ENCODE results near the gene ZSCAN12. TPM values are rescaled to one million over a fixed set of nuclear protein-coding genes. Genes with fewer than 3 reads are reported as not detected.

The ZSCAN12 gene
- total RNA-seq, 2 donors from 2014 or later: 10.5 to 12.8 TPM

DNA sequence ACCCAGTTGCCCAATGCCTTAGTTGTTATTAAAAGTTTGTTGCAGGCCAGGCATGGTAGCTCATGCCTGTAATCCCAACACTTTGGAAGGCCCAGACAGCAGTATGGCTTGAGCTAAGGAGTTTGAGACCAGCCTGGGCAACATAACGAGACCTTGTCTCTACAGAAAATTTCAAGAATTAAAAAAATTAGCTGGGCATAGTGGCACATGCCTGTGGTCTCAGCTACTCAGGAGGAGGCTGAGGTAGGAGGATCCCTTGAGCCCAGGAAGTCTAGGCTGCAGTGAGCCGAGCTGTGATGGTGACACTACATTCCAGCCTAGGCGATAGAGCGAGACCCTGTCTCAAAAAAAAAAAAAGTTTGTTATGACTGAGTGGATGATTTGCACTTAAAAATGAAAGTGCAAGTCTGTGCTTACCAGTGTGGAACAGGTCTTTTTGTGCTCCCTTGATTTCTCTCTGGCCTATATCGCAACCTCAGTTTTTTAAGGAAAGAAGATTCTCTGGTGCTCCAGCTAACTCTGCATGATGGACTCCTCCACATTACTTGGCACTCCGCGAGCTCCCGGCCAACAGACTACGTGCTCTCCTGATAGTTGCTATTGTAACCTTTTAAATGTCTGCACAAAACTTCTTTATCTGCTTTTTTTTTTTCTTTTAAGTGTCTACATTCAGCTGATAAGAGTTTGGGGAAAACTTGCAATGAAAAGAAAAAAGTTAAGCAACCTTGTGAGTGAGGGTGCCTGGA is 27.7 kb downstream of the ZSCAN12 start:
- H3K27ac Mint-ChIP-seq: no peak overlapping the region
- no peak for DNase-seq
- TF ChIP-seq, protein P1, sequence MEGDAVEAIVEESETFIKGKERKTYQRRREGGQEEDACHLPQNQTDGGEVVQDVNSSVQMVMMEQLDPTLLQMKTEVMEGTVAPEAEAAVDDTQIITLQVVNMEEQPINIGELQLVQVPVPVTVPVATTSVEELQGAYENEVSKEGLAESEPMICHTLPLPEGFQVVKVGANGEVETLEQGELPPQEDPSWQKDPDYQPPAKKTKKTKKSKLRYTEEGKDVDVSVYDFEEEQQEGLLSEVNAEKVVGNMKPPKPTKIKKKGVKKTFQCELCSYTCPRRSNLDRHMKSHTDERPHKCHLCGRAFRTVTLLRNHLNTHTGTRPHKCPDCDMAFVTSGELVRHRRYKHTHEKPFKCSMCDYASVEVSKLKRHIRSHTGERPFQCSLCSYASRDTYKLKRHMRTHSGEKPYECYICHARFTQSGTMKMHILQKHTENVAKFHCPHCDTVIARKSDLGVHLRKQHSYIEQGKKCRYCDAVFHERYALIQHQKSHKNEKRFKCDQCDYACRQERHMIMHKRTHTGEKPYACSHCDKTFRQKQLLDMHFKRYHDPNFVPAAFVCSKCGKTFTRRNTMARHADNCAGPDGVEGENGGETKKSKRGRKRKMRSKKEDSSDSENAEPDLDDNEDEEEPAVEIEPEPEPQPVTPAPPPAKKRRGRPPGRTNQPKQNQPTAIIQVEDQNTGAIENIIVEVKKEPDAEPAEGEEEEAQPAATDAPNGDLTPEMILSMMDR (conservative IDR thresholded peaks at IDR 0.05): no peak
- H3K4me1 ChIP-seq (ENCODE audit: control insufficient read depth, insufficient read depth, low read length): no peaks in the 10 kb centered on the region
- peaks cover 14% of the 10 kb centered on the region for H3K36me3 Mint-ChIP-seq (ENCODE audit: low read depth)
- no peak overlapping the region for H3K9ac ChIP-seq (ENCODE audit: extremely low read depth, low read length, poor library complexity, severe bottlenecking)
- H3K4me1 Mint-ChIP-seq: no peaks in the 10 kb centered on the region
- H3K9me3 Mint-ChIP-seq: no peaks in the 10 kb centered on the region
- H3K4me3 ChIP-seq (ENCODE audit: low read length): no peak overlapping the region
- WGBS, 2 experiments (ENCODE audit: insufficient coverage in 1 of 2, insufficient read length in 1 of 2): 91 to 94% methylated on average over 5 to 9 of the region's 9 CpGs
- H3K27me3 ChIP-seq (ENCODE audit: control insufficient read depth, insufficient read depth, low read length, poor library complexity, severe bottlenecking): no peaks in the 10 kb centered on the region
- H3K27me3 Mint-ChIP-seq (ENCODE audit: insufficient read depth): no peaks in the 10 kb centered on the region
- no peak overlapping the region for H3K4me3 Mint-ChIP-seq
- H3K36me3 ChIP-seq (ENCODE audit: control insufficient read depth, insufficient read depth, low read length): peaks cover 3% of the 10 kb centered on the region
- H3K27ac ChIP-seq (ENCODE audit: low read depth, low read length): no peak overlapping the region
- no peaks in the 10 kb centered on the region for H3K9me3 ChIP-seq (ENCODE audit: control insufficient read depth, low read length)

DNA sequence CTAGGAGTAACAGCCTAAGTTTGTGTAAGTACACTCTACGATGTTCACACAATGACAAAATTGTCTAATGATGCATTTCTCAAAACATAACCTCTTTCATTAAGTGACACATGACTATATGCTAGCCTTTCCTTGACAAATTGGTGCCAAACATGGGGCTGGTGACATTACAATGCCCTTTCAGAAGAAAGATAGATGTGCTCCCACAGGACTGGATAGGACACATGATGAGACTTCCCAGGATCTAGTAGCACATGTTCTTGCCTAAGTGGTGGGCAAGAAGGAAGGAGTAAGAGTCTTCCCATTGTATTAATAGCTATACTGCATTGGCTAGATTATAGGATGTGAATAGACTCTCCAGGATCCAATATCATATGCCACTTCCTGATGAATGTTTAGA is 28.3 kb downstream of the ZSCAN12 start:
- peaks cover 9% of the 10 kb centered on the region for H3K36me3 ChIP-seq (ENCODE audit: control insufficient read depth, insufficient read depth, low read length)
- H3K36me3 Mint-ChIP-seq (ENCODE audit: low read depth): peaks cover 19% of the 10 kb centered on the region
- WGBS, 2 experiments (ENCODE audit: insufficient coverage in 1 of 2, insufficient read length in 1 of 2): 83 to 93% methylated on average over 1 of the region's 1 CpG
- no peaks in the 10 kb centered on the region for H3K27me3 Mint-ChIP-seq (ENCODE audit: insufficient read depth)
- no peaks in the 10 kb centered on the region for H3K27me3 ChIP-seq (ENCODE audit: control insufficient read depth, insufficient read depth, low read length, poor library complexity, severe bottlenecking)
- no peak overlapping the region for H3K27ac Mint-ChIP-seq
- H3K9me3 ChIP-seq (ENCODE audit: control insufficient read depth, low read length): no peaks in the 10 kb centered on the region
- no peak overlapping the region for H3K4me3 Mint-ChIP-seq
- no peaks in the 10 kb centered on the region for H3K9me3 Mint-ChIP-seq
- no peak overlapping the region for H3K4me3 ChIP-seq (ENCODE audit: low read length)
- H3K9ac ChIP-seq (ENCODE audit: extremely low read depth, low read length, poor library complexity, severe bottlenecking): no peak overlapping the region
- no peaks in the 10 kb centered on the region for H3K4me1 ChIP-seq (ENCODE audit: control insufficient read depth, insufficient read depth, low read length)
- H3K27ac ChIP-seq (ENCODE audit: low read depth, low read length): no peak overlapping the region
- H3K4me1 Mint-ChIP-seq: no peaks in the 10 kb centered on the region
- TF ChIP-seq, protein P1 (conservative IDR thresholded peaks at IDR 0.05): no peak
- no peak for DNase-seq

DNA sequence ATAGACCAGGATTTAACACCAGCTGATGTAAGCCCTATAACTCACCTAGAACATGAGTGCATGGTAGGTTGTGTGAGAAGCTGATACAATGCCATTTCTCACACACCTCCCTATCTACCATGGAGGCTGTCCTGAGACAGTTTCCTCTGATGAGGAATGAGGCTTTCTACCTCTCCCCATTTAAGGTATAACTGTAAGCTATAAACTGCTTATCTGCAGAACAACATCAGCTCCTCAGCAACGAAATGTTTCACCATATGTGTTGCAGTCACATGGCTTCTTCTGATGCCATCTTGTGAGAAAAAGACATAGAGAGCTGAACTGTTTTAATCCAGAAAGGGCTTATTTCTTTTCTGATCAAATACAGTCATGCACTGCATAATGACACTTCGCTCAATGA is 29.1 kb downstream of the ZSCAN12 start:
- no peak overlapping the region for H3K27ac Mint-ChIP-seq

More for the DNA sequence above, 29.1 kb downstream of the ZSCAN12 start:
- Histone ChIP-seq H3K4me3 (ENCODE audit: low read length) (no peak overlapping the region), H3K9ac (ENCODE audit: extremely low read depth, low read length, poor library complexity, severe bottlenecking) (no peak overlapping the region), H3K36me3 (ENCODE audit: control insufficient read depth, insufficient read depth, low read length) (peaks cover 17% of the 10 kb centered on the region), H3K9me3 (ENCODE audit: control insufficient read depth, low read length) (no peaks in the 10 kb centered on the region), H3K27me3 (ENCODE audit: control insufficient read depth, insufficient read depth, low read length, poor library complexity, severe bottlenecking) (no peaks in the 10 kb centered on the region), H3K27ac (ENCODE audit: low read depth, low read length) (no peak overlapping the region), H3K4me1 (ENCODE audit: control insufficient read depth, insufficient read depth, low read length) (no peaks in the 10 kb centered on the region)
- H3K9me3 Mint-ChIP-seq: no peaks in the 10 kb centered on the region
- WGBS, 2 experiments (ENCODE audit: insufficient coverage in 1 of 2, insufficient read length in 1 of 2): 92 to 97% methylated on average over 2 of the region's 2 CpGs
- DNase-seq: no peak
- H3K36me3 Mint-ChIP-seq (ENCODE audit: low read depth): peaks cover 25% of the 10 kb centered on the region
- H3K4me3 Mint-ChIP-seq: no peak overlapping the region
- H3K27me3 Mint-ChIP-seq (ENCODE audit: insufficient read depth): no peaks in the 10 kb centered on the region
- TF ChIP-seq, protein P1 (conservative IDR thresholded peaks at IDR 0.05): no peak
- no peaks in the 10 kb centered on the region for H3K4me1 Mint-ChIP-seq

All from endodermal cell (in vitro differentiated cells).